ENCODE results near the gene LRP6.
"Not testable (repeated sequence)": the region's sequence is repeated elsewhere in the genome, so short reads cannot be mapped to it uniquely, and the experiment has no call there.

Gene LRP6

DNA sequence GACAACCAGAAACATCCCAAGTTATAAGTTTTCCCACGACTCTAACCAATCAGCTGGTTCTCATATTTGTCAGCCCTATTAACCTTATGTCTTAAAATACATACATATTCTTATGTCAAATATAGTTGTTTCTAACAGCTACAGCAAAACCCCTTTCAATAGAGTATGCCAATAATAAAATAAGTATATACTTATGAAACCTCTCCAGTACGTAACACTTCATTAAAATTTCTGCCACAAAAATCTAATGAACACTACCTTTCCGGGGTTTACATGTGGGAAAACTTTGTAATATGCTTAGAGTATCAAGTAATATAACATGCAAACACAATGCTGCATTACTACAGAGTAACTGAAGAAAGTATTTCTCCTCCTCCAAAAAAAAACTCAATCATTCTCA is 1.8 kb downstream of the LRP6 start:
- DNase-seq, result no peak

DNA sequence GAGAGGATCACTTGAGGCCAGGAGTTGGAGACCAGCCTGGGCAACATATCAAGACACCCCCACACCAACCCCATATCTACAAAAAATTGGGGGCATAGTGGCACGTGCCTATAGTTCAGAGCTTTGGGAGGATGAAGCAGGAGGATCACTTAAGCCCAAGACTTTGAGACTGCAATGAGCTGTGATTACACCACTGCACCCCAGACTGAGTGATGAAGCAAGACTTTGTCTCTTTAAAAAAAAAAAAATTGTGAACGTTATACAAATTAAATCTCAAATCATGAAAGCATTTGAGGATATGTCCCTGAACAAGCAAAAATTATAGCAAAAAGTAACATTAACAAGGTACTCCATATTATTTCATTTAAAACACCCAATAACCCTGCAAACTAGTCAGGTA is 2.9 kb downstream of the LRP6 start:
- no peak for DNase-seq

GRCh38 chr12:12256291-12256757 is 10.5 kb downstream of the LRP6 start:
- not testable (repeated sequence) for DNase-seq

DNA sequence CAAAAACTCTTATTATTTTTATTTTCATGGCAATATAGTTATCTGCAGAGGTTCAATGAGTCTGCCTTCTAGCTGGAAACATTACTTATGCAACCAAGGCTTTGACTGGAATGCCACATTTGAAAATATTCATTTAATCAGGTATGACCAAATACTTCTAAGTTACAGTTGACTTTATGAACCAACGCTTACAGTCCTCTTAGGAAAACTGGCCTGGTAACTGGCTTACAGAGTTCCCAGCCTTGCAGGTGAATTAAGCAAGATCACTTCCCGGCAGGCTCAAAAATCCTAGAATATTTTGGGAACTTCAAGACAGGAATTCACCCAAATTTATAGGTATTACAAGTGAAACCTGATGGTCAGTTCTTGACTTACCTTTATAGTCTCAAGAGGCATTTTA is 12.3 kb downstream of the LRP6 start:
- DNase-seq, result no peak

DNA sequence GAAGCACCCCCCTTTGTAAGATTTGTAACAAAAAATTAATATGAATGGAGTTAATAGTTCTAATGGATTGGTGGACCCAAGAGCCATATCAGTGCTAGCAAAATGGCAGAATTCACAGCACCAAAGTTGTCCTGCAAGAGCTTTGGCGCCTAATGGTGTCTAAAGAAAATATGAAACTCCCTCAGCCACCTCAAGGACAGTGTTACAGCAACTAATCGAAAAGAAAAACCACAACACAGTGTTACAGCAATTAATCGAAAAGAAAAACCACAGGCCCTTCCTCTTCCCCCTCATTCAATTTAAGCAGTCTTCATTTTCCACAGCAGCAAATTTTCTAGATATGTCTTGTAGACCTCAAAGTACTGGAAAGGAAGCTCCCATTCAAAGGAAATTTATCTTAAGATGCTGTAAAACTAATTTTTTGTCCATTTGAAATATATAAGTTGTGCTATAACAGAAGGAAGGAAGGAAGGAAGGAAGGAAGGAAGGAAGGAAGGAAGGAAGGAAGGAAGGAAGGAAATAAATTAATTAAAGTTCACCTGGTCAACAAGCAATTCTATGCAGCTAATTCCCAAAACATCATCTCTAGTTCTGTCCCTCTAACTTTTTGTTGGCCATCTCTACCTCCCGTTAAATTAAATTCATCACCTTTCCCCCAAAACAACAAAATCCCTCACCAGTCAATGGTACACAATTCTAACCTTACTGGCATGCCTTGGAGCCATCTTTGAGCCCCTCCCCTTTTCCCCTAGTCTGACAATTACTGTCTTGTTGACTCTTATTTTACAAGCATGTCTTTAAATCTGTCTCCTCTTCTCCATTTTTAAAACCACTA is 17.4 kb downstream of the LRP6 start:
- no peak for DNase-seq

DNA sequence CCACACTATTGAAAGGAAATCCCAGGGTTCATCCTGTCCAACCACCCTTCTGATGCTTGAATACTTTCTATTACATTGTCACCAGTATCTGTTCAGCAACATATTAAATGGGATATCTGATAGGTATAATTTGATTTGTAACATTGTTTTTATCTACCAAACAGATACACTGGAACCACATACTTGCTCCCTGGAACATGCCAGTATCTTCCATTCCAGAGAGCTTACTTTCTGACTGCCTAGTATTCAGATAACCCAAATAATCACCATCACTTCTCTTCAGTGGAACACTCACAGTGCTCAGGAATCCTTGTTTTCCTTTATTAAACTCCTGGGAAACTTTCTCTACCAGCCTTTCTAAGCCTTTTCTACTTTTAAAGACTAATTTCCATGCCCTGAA is 19.3 kb downstream of the LRP6 start:
- no peak for DNase-seq

DNA sequence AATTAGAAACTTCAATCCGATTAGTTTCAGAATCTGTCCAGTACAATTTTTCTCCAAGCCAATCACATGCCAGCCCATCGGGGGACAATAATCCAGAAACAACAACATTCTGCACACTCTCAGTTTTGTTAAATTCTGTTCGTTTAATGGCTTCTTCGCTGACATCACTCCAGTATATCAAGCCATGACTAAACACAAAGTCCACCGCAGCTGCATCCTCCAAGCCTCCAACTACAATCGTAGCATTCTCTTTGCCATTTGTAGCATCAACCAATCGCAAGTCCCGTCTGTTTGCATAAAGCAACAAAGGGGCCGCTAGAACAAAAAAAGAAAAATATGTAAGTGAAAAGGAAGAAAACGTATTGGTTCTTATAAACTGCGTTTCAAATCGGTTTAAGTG is 22.5 kb downstream of the LRP6 start:
- no peak for DNase-seq

DNA sequence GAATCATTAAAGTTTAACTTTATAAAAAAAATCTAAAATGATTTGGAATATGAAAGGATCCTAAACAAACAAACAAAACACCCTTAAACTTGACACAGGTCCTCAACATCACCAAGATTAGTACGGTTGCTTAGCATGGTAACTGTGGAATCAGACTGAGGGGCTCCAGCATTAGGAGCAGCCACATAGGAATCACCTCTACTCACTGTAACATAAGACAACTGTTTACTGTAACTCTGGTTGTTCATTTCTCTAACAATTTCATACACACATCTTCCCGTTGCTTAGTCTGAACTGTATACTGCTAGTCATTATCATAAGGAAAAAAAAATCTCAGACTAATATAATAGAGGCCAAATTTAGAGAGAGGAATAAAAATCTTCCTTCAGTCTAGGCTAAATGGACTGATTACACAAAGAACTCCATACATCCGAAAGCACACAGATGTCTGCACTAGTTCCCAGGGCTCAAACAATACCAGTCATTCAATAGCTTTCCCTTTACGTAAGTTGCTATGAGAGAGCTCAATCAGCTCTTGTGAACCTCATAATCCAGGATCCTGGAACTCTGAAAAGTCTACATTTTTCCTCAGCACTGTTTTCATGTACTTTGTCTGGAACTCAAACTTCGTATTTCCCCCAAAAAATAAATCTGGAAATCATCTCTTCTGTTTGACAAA is 26.0 kb downstream of the LRP6 start:
- no peak for DNase-seq

DNA sequence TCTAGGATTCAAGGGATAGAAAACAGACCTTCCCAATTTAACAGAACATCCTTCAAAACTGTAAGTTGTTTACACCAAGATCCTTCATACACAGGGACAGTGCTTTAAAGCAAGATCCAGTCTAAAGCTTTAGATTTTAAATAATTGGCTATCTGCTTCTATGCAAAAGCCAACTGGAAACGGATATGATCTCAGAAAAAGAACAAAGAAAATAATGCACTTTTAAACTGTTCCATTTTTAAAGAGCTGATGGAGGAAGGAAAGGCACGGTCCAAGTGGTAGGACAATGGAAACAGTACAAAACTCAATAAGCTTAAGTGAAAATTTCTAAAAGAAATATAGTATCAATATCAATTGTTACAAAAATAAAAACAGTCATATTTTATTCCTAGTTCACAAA is 27.7 kb downstream of the LRP6 start:
- DNase-seq, result no peak

GRCh38 chr12:12238605-12239004 is 28.2 kb downstream of the LRP6 start:
- no peak for DNase-seq

- DNase-seq, result no peak
Measured at GRCh38 chr12:12236896-12237295, 29.9 kb downstream of the LRP6 start.

GRCh38 chr12:12230275-12230674 is 36.6 kb downstream of the LRP6 start:
- DNase-seq, result no peak

- DNase-seq, result no peak
Measured at GRCh38 chr12:12229556-12230092, 37.2 kb downstream of the LRP6 start.

GRCh38 chr12:12228402-12228801 is 38.4 kb downstream of the LRP6 start:
- DNase-seq, result no peak

GRCh38 chr12:12226187-12226586 is 40.7 kb downstream of the LRP6 start:
- DNase-seq, result no peak

- DNase-seq, result no peak
Measured at GRCh38 chr12:12224240-12224940, 42.5 kb downstream of the LRP6 start.

- DNase-seq, result no peak
Measured at GRCh38 chr12:12221560-12221959, 45.3 kb downstream of the LRP6 start.

- no peak for DNase-seq
Measured at GRCh38 chr12:12219664-12220063, 47.2 kb downstream of the LRP6 start.

DNA sequence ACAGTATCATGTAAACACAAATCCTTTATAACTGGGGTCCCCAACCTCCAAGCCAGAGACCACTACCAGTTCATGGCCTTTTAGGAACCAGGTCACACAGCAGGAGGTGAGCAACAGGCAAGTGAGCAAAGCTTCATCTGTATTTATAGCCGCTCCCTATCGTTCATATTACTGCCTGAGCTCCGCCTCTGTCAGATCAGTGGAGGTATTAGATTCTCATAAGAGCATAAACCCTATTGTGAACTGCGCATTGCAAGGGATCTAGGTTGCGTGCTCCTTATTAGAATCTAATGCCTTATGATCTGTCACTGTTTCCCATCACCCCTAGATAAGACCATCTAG is 49.9 kb downstream of the LRP6 start:
- DNase-seq, result no peak

DNA sequence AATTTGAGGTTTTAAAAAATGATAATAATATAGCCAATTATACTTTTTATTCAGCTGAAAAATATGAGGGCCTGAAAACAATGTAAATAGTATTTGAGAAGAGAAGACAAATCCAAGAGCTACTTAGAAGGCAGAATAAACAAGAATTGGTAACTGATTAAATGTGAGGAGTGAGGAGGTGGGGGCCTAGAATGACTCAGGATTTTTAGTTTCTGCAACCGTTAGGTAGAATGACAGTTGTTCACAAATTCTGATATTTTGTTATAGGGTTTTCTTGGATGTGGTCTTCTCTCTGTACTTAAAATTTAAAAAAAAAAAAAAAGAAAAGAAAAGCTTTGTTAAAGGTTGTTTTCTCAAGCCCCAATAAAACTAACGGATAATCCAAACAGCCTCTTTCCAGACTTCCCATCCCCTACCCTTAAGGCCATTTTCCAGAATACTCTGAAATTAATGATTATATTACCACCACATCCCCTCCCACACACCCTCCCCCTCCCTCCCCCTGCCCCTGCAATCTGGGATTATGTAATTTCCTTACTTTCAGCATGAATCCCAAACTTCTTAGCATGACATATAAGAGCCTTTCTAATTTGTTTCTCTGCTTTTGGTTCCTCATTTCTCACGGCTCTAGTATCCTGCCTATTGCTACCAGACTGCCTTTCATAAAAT is 50.4 kb downstream of the LRP6 start:
- no peak for DNase-seq

DNA sequence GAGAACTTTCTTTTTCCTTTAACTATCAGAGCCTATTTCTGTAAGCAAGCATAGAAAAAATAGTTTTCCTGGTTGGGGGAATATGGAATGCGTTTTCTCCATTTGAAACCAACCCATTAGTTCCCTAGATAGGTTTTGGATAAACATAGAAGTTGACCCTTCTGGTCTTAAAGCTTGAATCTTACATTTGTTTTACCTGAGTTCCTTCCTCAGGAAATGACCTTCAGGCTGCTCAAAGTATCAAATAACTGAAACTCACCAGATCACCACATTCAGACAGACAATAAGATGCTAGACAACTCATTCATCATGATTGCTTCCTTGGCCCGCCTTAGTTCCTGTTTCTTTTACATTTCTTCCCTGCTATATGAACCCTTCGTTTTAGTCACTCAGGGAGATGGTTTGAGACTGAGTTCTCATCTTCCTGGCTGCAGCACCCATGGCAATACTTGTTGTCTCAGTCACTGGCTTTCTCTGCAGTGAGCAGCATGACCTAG is 52.2 kb downstream of the LRP6 start:
- DNase-seq, result no peak

DNA sequence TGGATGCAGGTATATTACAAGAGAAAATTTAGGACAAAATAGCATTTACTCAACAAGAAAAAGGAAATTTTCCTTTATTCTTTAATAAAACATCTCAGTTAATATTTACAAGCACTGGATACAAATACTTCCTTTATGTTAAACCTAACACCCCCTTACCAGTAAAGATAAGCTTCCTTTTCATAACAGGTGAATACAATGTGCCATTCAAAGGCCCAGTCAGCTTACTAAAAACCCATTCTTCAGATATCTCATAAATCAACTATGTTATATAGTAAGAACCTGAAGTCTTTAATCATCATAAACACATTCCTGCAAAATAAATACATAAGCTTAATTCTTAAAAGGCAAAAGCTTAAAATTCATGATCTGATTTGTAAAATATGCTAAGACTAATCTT is 52.6 kb downstream of the LRP6 start:
- DNase-seq, result no peak

GRCh38 chr12:12212769-12213168 is 54.1 kb downstream of the LRP6 start:
- no peak for DNase-seq

All from cerebellar nuclear complex (tissue), 1 donor.